Neural cell (in vitro differentiated cells): Measurements from ENCODE around the gene SDK2. TPM values are rescaled to one million over a fixed set of nuclear protein-coding genes. Genes with fewer than 3 reads are reported as not detected.

Experiments
- H2AFZ ChIP-seq: fragments of 200-600, 300-800 bp; sonication (generic), shearing (Covaris generic); 2 replicates; pipeline ENCODE4 v1.6.0; 2014; ENCODE audit warnings: low read depth, mild to moderate bottlenecking, antibody characterized with exemption, low read length, moderate library complexity
- H3F3A ChIP-seq: fragments of 200-600 bp; shearing (Covaris generic); 2 replicates; pipeline ENCODE4 v1.6.1; 2016; ENCODE audit warnings: mild to moderate bottlenecking, moderate library complexity, mixed read lengths, antibody characterized with exemption, low read length; ENCODE audit not compliant: insufficient read depth, poor library complexity, severe bottlenecking
- H3K27ac ChIP-seq: fragments of 200-600, 300-800 bp; sonication (generic), shearing (Covaris generic); 2 replicates; pipeline ENCODE4 v1.5.1; 2014; ENCODE audit warnings: mild to moderate bottlenecking, low read length, moderate library complexity
- H3K27me3 ChIP-seq: fragments of 300-800, 200-600 bp; sonication (generic), shearing (Covaris generic); 2 replicates; pipeline ENCODE4 v1.6.0; 2014; ENCODE audit warnings: mild to moderate bottlenecking, low read depth, low read length, moderate library complexity; ENCODE audit not compliant: insufficient read depth
- H3K36me3 ChIP-seq: fragments of 300-800, 200-600 bp; sonication (generic), shearing (Covaris generic); 2 replicates; pipeline ENCODE4 v1.5.1; 2014; ENCODE audit warnings: mild to moderate bottlenecking, antibody characterized with exemption, low read length, moderate library complexity; ENCODE audit not compliant: insufficient read depth
- H3K4me2 ChIP-seq: fragments of 300-800, 200-600 bp; sonication (generic), shearing (Covaris generic); 2 replicates; pipeline ENCODE4 v1.6.0; 2014; ENCODE audit warnings: mild to moderate bottlenecking, low read length
- H3K4me3 ChIP-seq: fragments of 300-800, 200-600 bp; sonication (generic), shearing (Covaris generic); 2 replicates; pipeline ENCODE4 v1.5.1; 2014; ENCODE audit warnings: mild to moderate bottlenecking, low read length, moderate library complexity
- H3K79me2 ChIP-seq: fragments of 200-600 bp; shearing (Covaris generic); replicated peaks from 2 replicates; pipeline ENCODE4 v1.6.0; 2014; ENCODE audit warnings: mild to moderate bottlenecking, low read length, moderate library complexity; ENCODE audit not compliant: insufficient read depth
- H3K9ac ChIP-seq: fragments of 300-800, 200-600 bp; sonication (generic), shearing (Covaris generic); 2 replicates; pipeline ENCODE4 v1.6.1; 2016; ENCODE audit warnings: mild to moderate bottlenecking, low read length, mixed read lengths
- H3K9me2 ChIP-seq: fragments of 200-600 bp; shearing (Covaris generic); 2 replicates; pipeline ENCODE4 v1.6.1; 2016; ENCODE audit warnings: mild to moderate bottlenecking, low read length, mixed read lengths; ENCODE audit not compliant: insufficient read depth
- H3K9me3 ChIP-seq: fragments of 200-600, 300-800 bp; sonication (generic), shearing (Covaris generic); 2 replicates; pipeline ENCODE4 v1.6.1; 2016; ENCODE audit warnings: mild to moderate bottlenecking, mixed run types, low read length, moderate library complexity, mixed read lengths
- H4K20me1 ChIP-seq: fragments of 200-600 bp; shearing (Covaris generic); 2 replicates; pipeline ENCODE4 v1.6.1; 2016; ENCODE audit warnings: mild to moderate bottlenecking, mixed run types; ENCODE audit not compliant: insufficient read depth
- CTCF ChIP-seq: fragments of 450-650 bp; IDR thresholded peaks from 2 replicates; pipeline ENCODE4 v1.5.1; 2014; ENCODE audit warnings: antibody characterized with exemption, mild to moderate bottlenecking, moderate library complexity; ENCODE audit not compliant: poor library complexity, severe bottlenecking
- RAD21 ChIP-seq: fragments of 450-650 bp; conservative IDR thresholded peaks from 2 replicates; pipeline ENCODE4 v1.6.1; 2014; ENCODE audit warnings: antibody characterized with exemption, mild to moderate bottlenecking, moderate library complexity
- SMC3 ChIP-seq: fragments of 450-650 bp; conservative IDR thresholded peaks from 2 replicates; pipeline ENCODE4 v1.6.1; 2014; ENCODE audit warnings: antibody characterized with exemption, mild to moderate bottlenecking, moderate library complexity; ENCODE audit not compliant: poor library complexity
- TAF1 ChIP-seq: IDR thresholded peaks from 2 replicates; pipeline ENCODE4 v1.6.1; 2012; ENCODE audit warnings: low read depth
- polyA plus RNA-seq: library from polyadenylated mRNA; depleted of rRNA; stranded (reverse); fragments of >200 nt; gene quantifications from 2 replicates; pipeline ENCODE4 v1.2.3, GENCODE V29; 2014
- TF ChIP-seq, protein P1 (sequence below): IDR thresholded peaks from 2 replicates; pipeline ENCODE4 v1.6.1; 2012; ENCODE audit warnings: borderline replicate concordance

The SDK2 gene
- polyA plus RNA-seq, 1 donor from 2014 or later = 0.73 TPM

DNA sequence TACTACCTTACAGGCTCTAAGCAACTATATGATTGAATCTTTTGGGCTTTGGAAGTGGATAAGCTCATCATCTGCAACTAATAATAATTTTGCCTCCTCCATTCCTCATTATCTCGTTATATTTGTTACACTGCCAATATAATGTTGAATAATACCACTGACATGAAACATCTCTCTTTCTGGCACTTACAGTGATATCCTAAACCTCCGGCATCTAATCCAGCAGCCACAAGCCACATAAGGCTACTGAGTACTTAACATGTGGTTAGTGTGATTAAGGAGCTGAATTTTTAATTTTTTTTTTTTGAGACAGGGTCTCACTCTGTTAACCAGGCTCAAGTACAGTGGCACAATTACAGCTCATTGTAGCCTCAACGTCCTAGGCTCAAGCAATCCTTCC is 342.1 kb downstream of the SDK2 start:
- Histone ChIP-seq H3K27ac (no peak overlapping the region), H3K79me2 (peaks cover 74% of the 10 kb centered on the region), H3K36me3 (no peaks in the 10 kb centered on the region), H3K9ac (no peak overlapping the region), H2AFZ (no peak overlapping the region), H3F3A (no peaks in the 10 kb centered on the region), H3K4me2 (no peak overlapping the region), H3K27me3 (no peaks in the 10 kb centered on the region), H4K20me1 (no peaks in the 10 kb centered on the region), H3K4me3 (no peak overlapping the region), H3K9me3 (no peaks in the 10 kb centered on the region), H3K9me2 (no peaks in the 10 kb centered on the region)
- TF ChIP-seq, protein P1, sequence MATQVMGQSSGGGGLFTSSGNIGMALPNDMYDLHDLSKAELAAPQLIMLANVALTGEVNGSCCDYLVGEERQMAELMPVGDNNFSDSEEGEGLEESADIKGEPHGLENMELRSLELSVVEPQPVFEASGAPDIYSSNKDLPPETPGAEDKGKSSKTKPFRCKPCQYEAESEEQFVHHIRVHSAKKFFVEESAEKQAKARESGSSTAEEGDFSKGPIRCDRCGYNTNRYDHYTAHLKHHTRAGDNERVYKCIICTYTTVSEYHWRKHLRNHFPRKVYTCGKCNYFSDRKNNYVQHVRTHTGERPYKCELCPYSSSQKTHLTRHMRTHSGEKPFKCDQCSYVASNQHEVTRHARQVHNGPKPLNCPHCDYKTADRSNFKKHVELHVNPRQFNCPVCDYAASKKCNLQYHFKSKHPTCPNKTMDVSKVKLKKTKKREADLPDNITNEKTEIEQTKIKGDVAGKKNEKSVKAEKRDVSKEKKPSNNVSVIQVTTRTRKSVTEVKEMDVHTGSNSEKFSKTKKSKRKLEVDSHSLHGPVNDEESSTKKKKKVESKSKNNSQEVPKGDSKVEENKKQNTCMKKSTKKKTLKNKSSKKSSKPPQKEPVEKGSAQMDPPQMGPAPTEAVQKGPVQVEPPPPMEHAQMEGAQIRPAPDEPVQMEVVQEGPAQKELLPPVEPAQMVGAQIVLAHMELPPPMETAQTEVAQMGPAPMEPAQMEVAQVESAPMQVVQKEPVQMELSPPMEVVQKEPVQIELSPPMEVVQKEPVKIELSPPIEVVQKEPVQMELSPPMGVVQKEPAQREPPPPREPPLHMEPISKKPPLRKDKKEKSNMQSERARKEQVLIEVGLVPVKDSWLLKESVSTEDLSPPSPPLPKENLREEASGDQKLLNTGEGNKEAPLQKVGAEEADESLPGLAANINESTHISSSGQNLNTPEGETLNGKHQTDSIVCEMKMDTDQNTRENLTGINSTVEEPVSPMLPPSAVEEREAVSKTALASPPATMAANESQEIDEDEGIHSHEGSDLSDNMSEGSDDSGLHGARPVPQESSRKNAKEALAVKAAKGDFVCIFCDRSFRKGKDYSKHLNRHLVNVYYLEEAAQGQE = no peak
- no peak for TF ChIP-seq TAF1

GRCh38 chr17:73301369-73301768 is 342.9 kb downstream of the SDK2 start:
- Histone ChIP-seq H3K9ac (no peak overlapping the region), H3K36me3 (no peaks in the 10 kb centered on the region), H3F3A (no peaks in the 10 kb centered on the region), H3K27ac (no peak overlapping the region), H2AFZ (no peak overlapping the region), H3K9me3 (no peaks in the 10 kb centered on the region), H3K27me3 (no peaks in the 10 kb centered on the region), H3K4me2 (no peak overlapping the region), H4K20me1 (no peaks in the 10 kb centered on the region), H3K9me2 (no peaks in the 10 kb centered on the region), H3K4me3 (no peak overlapping the region), H3K79me2 (peaks cover 68% of the 10 kb centered on the region)
- TF ChIP-seq, protein P1 = no peak
- TF ChIP-seq SMC3 (no peak), CTCF (no peak), RAD21 (no peak)
